NCI-H510A (cell line): ENCODE data around the gene TMEM51.

Experiments
- DNase-seq: peaks from one replicate; lab custom pipeline; 2025; lab: John Stamatoyannopoulos, UW

TMEM51 gene

DNA sequence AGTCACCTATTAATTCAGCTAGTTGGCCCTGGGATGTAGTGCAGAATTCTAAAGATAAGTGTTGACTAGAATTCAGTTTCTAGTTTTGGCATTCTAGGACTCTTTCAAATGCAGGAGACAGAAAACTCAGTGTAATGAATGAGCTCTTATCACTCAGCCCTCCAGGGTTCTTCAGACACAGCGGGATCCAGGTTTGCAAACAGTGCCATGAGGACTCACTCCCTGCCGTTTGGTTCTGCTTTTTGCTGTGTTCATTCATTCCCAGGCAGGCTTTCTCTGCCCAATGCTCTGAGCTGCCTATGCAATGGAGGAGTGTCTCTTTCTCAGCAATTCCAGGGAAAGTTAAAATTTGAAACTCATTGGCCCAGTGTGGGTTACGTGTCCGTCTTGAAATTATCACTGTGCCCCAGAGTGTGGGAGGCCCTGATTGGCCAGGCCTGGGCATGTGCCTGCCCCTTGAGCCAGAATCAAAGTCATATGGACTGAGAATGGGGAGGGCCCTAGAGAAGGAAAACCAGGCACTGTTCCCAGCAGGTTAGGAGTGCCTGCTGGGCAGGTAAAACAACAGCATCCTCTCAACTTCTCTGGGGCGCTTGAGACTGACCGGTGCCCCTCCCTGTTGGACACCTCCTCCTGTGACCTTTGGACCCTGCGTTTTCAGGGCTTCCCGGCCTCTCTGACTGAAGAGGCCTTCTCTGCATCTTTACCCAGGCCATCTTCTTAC, 43.4 kb downstream of the TMEM51 start:
- DNase-seq: peak; percentile 76

DNA sequence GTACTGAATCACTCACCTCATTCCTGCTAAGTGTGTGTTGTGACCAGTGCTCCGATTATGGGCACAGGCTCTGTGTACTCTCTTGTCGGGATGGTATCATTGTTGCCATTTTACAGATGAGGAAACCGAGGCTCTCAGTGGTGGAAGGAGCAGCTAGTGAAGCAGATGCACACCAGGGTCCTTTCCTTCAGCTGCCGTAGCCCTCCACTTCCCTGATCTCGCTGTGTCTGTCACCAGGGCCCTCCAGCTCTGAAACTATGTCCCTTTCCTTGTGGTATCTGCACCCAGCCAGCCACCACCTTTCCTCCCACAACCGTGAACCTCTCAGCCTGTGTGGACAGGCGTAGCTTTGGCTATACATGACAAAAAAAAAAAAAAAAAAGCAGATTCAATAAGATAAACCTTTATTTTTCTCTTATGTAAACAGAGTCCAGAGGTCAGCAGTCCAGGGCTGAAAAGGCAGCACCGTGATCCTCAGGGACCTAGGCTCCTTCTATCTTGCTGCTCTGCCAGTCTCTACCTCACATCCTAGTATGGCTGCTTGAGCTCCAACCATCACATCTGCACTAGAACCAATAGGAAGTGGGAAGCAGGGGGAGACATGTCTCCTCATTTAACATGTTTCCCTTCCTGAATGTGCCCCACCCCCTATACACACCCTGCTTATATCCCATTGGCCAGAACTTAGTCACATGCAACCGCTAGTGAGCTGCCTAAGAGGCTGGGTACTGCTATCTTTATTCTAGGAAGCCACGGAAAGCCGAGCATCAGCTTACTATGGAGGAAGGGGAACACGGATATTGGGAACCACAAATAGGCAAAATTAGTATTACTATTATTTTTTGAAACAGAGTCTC, 44.3 kb downstream of the TMEM51 start:
- no peak for DNase-seq

DNA sequence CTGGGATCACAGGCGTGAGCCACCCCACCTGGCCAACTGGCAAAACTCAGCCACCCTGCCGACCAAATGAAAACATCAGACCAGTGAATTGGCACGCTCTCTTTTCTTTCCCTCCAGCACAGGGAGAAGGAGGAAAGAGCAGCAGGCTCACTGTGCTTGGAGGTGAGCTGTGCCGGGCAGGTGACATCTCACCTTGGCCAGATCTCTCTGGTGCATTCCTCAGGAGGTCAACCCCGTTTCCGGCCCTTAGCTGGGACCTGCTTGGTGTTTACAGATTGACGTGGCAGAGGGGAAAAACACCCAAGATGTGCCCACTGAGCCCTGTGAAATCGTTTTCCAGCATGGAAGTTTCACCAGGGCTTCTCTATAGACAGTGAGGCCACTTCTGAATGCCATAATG, 45.1 kb downstream of the TMEM51 start:
- no peak for DNase-seq

DNA sequence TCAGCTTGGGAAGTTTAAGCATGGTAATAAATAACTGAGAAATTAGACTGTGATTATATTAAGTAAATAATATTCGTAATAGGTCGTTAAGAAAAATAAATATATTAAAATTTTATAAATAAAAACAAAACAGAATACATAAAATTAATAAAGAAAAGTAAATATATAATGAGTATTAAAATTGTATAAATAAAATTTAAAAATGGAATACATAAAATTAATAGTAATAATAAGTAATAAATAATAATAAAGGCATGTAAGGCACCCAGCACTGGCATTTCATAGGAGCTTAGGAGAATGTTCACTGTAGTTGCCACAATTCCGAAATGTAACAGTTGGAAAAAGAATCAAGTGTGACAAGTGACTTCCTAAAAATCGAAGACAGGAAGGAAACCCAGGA, 47.7 kb downstream of the TMEM51 start:
- DNase-seq: no peak

DNA sequence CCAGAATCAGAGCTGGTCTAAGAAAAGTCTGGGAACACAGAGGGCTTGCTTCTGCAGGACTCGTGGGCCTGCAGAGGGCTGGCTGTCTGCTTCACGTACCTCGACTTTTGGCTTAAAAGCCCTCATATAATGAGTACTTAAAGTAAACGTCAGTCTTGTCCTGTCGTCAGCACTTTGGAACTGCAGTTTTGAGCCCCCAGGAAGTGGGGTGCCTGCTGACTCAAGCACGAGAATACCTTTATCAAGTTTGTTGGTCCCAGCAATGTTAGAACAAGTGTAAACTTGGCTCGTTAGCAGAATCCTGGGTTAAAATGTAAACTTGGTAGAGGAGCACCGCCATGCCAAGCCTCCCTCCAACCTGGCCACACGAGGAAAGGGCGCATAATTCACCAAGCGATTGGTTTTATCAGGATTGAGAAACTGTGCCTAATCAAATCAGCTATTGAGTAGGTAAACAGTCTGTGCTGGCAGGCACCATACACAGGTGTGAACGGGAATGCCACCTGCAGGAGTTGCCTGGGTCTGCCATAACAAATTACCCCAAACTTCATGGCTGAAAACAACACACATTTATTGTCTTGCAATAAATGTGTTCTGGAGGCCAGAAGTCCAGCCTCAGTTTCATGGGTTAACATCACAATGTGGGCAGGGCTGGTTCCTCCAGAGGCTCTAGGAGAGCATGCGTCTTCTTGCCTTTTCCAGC, 48.5 kb downstream of the TMEM51 start:
- no peak for DNase-seq

DNA sequence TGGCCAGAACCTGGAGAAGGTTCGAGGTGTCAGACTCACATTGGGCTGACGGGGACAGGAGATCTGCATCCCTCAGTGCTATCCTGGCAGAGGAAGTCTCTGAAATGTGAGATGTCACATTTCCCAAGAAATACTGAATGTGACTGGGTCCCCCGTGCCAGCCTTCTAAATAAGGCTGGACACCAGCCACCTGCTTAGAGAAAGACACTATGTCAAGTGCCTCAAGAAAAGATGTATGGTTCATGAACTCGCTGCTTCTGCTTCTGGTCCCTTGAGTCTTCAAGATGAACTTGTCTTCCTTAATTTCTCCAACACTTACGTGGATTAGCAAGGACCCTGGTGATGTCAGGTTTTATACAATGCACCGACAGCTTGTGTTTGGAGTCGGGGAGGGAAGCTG, 51.4 kb downstream of the TMEM51 start:
- DNase-seq: no peak

DNA sequence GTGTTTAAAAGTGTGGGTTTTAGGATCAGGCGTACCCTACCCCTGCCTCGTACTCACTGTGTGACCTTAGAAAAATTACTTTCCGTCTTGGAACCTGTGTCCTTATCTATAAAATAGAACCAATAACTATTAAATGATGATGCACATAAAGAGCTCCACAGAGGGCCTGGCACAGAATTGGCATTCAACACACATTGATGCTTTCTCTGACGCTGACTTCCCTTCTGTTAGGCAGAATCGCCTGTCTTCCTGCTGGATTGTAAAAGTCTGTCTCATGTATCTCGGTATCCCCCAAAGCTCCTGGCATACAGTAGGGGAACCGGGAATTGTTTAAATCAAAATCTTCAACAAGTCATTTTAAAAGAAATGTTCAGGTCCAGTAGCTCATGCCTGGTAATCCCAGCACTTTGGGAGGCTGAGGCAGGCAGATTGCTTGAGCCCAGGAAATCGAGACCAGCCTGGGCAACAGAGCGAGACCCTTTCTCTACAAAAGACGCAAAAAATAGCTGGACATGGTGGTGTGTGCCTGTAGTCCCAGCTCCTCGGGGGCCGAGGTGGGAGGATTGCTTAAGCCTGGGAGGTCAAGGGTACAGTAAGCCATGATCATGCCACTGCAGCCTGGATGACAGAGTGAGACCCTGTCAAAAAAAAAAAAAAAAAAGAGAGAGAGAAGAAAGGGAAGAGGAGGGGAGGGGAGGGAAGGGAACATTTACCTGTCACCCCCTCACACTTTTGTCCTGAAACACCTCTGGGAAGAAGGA, 52.2 kb downstream of the TMEM51 start:
- no peak for DNase-seq

DNA sequence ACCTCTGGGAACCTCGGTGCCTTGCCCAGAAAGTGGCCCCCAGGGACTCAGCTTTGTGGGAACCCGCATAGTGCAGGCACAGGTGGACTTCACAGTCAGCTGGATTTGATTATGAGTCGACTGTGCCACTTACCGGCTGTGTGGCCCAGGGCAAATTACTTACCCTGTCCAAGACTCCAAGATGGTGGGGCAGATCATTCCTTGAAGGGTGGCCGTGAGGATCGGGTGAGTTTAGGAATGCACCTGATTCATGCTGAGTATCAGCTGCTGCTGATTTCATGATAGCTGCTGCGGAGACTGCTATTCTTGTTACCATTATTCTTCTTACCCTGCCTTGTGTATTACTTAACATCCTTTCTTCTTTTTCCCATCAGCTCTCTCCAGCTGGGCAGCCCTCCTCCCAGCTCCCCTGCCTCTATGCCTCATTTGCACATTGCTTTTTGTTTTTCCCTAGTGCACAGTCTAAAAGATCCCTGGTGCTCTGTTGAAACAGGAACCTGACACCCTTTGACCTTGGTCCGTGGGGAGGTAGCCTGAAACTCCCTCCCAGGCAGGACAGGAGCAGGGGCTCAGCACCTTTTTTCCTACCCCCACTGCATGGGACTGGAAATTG, 53.0 kb downstream of the TMEM51 start:
- DNase-seq: no peak

DNA sequence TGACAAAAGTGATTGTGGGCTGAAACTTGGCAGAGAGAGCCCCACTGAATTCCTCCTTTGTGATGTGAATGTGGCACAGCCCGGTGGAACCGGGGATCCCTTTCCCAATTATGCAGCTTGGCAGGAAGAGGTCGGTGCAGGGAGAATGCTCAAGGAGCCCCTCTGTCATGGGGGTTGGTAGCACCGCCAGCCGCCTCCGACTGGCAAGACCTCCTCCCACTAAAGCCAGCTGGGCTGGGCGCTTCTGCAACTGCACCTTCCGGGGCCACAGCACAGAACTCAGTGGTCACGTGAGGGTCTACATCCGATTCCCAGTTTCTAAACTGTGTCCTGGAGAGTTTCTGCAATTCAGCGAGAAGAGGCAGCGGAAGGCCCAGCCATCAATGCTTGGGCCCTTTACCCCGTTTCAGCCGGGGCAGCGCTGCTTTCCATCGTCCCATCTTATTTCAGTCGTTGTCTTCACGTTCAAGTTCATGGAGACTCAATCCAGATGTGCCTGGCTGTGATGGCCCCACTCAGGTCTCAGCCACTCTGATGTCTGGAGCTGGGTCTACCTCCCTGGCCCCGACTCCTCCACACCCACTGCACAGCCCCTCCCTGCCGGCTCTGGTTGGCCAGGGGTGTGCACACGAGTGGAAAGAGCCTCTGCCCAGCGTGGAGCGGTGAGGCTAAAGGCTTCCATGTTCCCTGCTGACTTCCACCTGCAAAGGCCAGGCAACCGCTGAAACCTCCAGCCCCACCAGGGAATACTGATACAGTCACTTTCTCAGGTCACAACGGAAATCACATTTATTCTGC, 53.7 kb downstream of the TMEM51 start:
- DNase-seq: no peak

DNA sequence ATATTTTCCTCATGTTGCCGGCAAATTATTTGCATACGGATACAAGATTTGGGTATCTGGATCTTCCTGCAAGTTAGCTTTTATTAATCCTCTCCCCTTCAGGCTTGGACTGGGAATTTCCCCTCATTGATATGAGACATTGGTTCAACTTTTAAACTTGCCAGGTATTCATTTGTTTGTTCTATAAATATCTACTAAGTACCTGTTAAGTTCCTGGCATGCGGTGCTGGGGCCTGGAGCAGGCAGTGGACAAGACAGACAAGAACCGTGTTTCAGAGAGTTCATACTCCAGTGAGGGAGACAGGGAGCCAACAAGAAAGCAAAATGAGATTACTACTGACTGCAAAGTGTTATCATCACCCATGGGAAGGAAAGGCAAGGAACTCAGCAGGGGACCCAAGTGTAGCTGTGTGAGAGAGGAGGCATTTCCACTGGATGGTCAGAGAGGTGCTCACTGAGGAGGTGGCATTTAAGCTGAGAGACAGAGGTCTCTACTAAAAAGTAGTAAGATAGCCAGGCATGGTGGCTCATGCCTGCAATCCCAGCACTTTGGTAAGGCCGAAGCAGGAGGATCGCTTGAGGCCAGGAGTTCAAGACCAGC, 54.4 kb downstream of the TMEM51 start:
- DNase-seq: no peak

DNA sequence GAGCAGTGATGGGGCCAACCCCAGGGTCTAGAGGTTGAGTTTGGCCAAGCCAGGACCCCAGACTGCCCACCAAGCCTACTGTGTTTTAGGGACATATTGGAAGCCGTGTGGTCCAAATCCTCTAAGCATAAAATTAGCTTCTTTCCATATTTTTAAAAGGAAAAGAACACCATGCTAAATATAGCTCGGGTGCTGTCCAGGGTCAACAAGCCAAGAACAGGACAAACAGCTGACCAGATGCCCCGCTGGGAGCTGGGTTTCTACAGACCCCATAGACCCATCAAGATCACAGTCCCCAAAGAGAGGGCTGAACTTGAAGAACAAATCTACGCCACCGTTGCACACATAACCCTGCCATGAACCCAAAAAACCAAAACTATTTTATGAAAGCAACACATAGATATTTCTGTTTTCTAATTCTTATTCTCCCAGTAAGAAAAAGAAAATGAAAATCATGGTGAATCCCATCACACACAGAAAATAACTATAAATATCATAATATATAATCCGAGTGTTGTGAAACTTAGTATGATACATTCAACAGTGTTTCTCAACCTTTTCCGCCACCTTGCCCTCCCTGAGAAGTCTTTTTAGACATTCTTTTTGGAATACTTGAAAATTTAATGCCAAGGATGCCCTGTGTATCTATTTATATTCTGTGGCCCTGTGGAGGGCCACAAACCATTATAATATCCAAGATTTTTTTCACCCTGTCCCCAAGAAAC, 57.3 kb downstream of the TMEM51 start:
- no peak for DNase-seq

DNA sequence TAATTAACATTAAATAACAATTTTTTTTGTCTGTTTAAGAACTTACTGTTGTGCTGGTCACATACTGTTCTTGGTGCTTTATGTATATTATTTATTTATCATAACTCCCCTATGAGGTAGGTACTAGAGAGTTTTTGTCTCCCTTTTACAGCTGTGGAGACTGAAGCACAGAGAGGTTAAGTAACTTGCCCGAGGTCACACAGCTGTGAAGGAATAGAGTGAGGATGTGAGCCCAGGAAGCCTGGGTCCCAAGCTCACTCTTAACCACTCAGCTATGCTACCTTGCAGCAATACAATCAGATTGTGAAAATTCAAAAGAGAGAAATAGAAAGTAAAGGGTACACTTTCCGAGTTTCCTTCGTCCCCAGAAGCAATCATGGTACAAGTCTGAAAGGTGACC, 57.9 kb downstream of the TMEM51 start:
- DNase-seq: no peak

DNA sequence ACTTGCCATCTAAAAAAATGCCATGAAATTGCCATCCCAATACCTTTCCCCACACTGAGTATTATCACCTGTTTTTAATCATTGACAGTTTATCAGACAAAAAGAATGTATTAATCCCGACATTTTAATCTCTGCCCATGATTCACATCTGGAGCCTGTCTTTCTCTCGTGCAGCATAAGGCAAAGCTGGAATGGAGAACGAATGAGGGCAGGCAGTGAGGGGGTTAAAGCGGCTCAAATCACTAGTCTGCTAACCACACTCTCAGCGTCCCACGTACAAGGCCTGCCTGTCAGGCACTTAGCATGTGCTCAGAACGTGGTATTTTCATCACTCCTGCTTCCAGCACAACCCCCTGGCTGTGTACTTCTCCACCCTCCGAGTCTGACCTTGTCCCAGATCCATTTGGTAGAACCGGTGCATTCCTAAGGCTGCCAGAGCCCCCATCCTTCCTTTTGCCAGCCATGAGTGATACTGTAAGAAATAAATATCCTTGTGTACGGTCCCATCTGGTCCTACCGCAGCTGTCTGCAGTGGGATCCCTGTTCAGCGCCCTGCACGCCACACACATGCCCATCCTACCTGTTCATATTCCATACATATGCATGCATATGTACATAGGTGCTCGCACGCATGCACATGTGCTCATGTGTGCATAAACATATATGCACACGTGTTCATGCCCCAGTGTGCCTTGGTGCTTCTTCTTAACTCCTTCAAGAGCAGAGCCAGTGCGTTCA, 58.8 kb downstream of the TMEM51 start:
- DNase-seq: no peak

DNA sequence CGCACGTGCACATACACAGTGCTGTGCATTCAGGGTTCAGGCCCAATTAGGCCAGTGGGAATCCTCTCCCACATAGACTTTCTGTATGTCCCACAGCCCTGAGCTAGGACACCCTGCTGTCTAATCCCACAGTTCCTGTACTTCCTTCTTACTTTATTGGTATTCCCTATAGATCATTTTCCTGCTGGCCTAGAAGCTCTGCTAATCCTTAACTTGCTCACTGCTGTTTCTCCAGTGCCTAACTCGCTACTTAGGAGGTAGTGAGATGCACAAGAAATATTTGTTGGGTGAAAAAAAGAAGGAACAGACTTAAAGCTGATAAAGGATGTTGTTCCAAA, 59.4 kb downstream of the TMEM51 start:
- no peak for DNase-seq

DNA sequence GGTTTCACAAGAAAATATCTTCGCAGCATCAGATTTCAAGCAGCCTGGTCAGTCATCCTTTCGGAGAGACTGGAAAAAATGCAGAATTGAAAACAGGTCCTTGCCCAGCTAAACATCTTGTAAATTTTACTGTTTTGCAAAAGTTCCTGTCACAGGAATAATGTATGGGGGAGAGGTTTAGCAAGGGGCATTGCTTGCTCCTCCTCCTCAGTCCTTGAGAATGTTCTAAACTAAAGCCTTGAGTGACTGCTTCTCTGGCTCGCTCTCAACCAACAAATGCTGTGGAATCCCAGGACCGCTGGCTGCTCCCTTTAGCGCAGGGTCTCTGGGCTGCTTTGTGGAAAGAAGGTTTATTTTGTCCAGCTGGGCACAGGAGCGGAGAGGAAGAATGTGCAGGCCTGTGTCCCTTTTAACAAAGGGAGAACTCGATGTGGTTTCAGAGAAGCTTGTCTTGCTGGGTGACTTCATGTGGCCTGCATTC, 59.8 kb downstream of the TMEM51 start:
- no peak for DNase-seq

DNA sequence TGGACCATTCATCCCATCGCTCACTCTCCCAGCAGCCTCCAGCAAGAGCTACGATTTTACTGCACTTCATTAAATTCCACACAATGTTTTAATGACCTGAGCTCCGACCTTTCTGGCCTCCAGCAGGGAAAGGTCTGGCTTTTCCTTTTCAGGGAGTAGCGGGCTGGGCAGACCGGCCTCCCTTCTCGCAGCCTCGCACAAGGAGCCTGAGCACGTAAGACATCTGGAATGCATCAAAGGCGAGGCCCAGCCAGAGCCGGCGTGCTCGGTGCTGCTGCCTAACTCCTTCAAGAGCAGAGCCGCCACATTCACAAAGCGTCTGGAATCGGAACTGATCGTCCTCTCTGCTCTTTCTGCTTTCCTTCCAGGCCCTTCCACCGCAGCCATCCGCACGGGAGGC, 61.0 kb downstream of the TMEM51 start:
- no peak for DNase-seq

DNA sequence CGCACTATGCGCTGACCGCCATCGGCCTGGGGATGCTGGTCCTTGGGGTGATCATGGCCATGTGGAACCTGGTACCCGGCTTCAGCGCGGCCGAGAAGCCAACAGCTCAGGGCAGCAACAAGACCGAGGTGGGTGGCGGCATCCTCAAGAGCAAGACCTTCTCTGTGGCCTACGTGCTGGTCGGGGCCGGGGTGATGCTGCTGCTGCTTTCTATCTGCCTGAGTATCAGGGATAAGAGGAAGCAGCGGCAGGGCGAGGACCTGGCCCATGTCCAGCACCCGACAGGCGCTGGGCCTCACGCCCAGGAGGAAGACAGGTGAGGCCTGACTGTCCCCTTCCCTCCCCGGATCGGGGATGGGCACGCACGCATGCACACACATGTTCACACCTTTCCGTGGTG, 61.6 kb downstream of the TMEM51 start:
- no peak for DNase-seq

DNA sequence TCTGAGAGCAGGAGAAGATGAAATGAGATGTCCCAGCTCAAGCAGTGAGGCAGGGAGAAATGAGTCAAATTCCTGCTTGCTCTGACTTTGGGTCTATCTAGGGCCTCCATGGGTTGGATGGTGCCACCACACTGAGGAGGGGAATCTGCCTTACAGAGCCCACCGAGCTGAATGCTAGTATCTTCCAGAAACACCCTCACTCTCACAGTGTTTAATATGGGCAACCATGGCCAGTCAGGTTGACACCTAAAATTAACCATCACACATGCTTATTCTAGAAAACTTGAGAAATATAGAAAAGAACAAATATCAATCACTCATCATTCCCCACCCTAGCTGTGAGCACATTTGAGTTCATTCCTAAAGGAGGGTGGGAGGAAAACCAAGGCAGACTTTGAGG, 64.1 kb downstream of the TMEM51 start:
- DNase-seq: no peak
